SK-N-SH (cell line): ENCODE measurements around the gene ISM1. TPM values are rescaled to one million over a fixed set of nuclear protein-coding genes. Genes with fewer than 3 reads are reported as not detected.

Source experiments
- CTCF ChIA-PET: fragments of 300-600, 350-600 bp; formaldehyde crosslinking; extraction: SDS; loops from one replicate; lab custom pipeline; 2021; lab: Yijun Ruan, JAX
- POLR2A ChIA-PET: fragments of 350-600 bp; sonication (Branson Sonifier 250); formaldehyde crosslinking; extraction: SDS; loops from one replicate; lab custom pipeline; 2020; ENCODE audit warnings: antibody characterized with exemption, inconsistent platforms; lab: Yijun Ruan, JAX
- DNase-seq: peaks from one replicate; pipeline ENCODE4 v3.0.0; 2012
- H2AFZ ChIP-seq: fragments of 200-600 bp; sonication (generic); 2 replicates; pipeline ENCODE4 v1.8.1; 2016; ENCODE audit warnings: antibody characterized with exemption, mild to moderate bottlenecking, low read depth
- H3F3A ChIP-seq: fragments of 200-600 bp; sonication (generic); replicated peaks from 2 replicates; pipeline ENCODE3; 2016; ENCODE audit warnings: antibody characterized with exemption, mild to moderate bottlenecking; ENCODE audit not compliant: insufficient read depth
- H3K27ac ChIP-seq, 2 experiments: fragments of 200-500 bp in 1 of 2; fragments of 200-600 bp in 1 of 2; sonication (Bioruptor generic) in 1 of 2; sonication (generic), shearing (Covaris generic) in 1 of 2; 2 replicates each; pipeline versions ENCODE4 v1.5.1 to v1.6.1; 2014 to 2016; ENCODE audit warnings: low read depth in 2 of 2, inconsistent platforms in 1 of 2, low read length in 1 of 2, mild to moderate bottlenecking in 1 of 2, mixed read lengths in 1 of 2
- H3K27me3 ChIP-seq: fragments of 200-600 bp; sonication (generic), shearing (Covaris generic); 2 replicates; pipeline ENCODE4 v1.6.1; 2016; ENCODE audit warnings: mixed run types; ENCODE audit not compliant: insufficient read depth
- H3K36me3 ChIP-seq, 2 experiments: fragments of 200-500 bp in 1 of 2; fragments of 200-600 bp in 1 of 2; sonication (Bioruptor generic) in 1 of 2; sonication (generic) in 1 of 2; replicated peaks in 1 of 2; 2 replicates each; pipeline versions ENCODE3 to v1.5.1; 2014 to 2016; ENCODE audit warnings: low read length in 1 of 2, mild to moderate bottlenecking in 1 of 2; ENCODE audit not compliant: insufficient read depth in 2 of 2, control insufficient read depth in 1 of 2
- H3K4me1 ChIP-seq, 2 experiments: fragments of 200-500 bp in 1 of 2; fragments of 200-600 bp in 1 of 2; sonication (Bioruptor generic) in 1 of 2; sonication (generic), shearing (Covaris generic) in 1 of 2; 2 replicates each; pipeline versions ENCODE4 v1.5.1 to v1.6.1; 2014 to 2016; ENCODE audit warnings: low read depth in 1 of 2, low read length in 1 of 2, mixed run types in 1 of 2; ENCODE audit not compliant: insufficient read depth in 2 of 2, control insufficient read depth in 1 of 2
- H3K4me2 ChIP-seq: fragments of 200-600 bp; sonication (generic), shearing (Covaris generic); 2 replicates; pipeline ENCODE4 v1.6.1; 2017; ENCODE audit warnings: mixed run types
- H3K4me3 ChIP-seq, 2 experiments: fragments of 200-500 bp in 1 of 2; fragments of 200-600 bp in 1 of 2; sonication (Bioruptor generic) in 1 of 2; sonication (generic), shearing (Covaris generic) in 1 of 2; 2 replicates each; pipeline versions ENCODE4 v1.5.1 to v1.8.1; 2014 to 2016; ENCODE audit warnings: low read depth in 2 of 2, inconsistent platforms in 1 of 2, low read length in 1 of 2, mild to moderate bottlenecking in 1 of 2, mixed read lengths in 1 of 2, moderate library complexity in 1 of 2
- H3K79me2 ChIP-seq: fragments of 200-600 bp; sonication (generic); 2 replicates; pipeline ENCODE4 v1.8.1; 2017; ENCODE audit warnings: mild to moderate bottlenecking; ENCODE audit not compliant: insufficient read depth
- H3K9ac ChIP-seq: fragments of 200-600 bp; sonication (generic); 2 replicates; pipeline ENCODE4 v1.6.1; 2017; ENCODE audit warnings: mixed run types
- H3K9me2 ChIP-seq: fragments of 200-600 bp; sonication (generic); 2 replicates; pipeline ENCODE4 v1.6.1; 2017; ENCODE audit warnings: mixed run types
- H3K9me3 ChIP-seq: fragments of 200-600 bp; sonication (generic); 2 replicates; pipeline ENCODE4 v1.6.1; 2017; ENCODE audit warnings: mixed run types, mild to moderate bottlenecking, moderate library complexity
- H4K20me1 ChIP-seq: fragments of 200-600 bp; sonication (generic); 2 replicates; pipeline ENCODE4 v1.6.1; 2017; ENCODE audit warnings: mild to moderate bottlenecking, mixed run types; ENCODE audit not compliant: insufficient read depth
- EZH2phosphoT487 ChIP-seq: fragments of 200-600 bp; sonication (generic); IDR thresholded peaks from 2 replicates; pipeline ENCODE4 v1.6.1; 2017; ENCODE audit warnings: low read depth, mixed run types, mild to moderate bottlenecking, antibody characterized with exemption, moderate library complexity, borderline replicate concordance
- GABPA ChIP-seq: IDR thresholded peaks from 2 replicates; pipeline ENCODE4 v1.4.0; 2012; ENCODE audit warnings: low read depth, mild to moderate bottlenecking
- JUND ChIP-seq: IDR thresholded peaks from 2 replicates; pipeline ENCODE4 v1.4.0; 2012
- PBX3 ChIP-seq: IDR thresholded peaks from 2 replicates; pipeline ENCODE4; 2012
- POLR2AphosphoS5 ChIP-seq: IDR thresholded peaks from 2 replicates; pipeline ENCODE4 v1.6.1; 2012; ENCODE audit warnings: low read depth, low read length
- RAD21 ChIP-seq: IDR thresholded peaks from 2 replicates; pipeline ENCODE4 v1.6.1; 2012; ENCODE audit warnings: mild to moderate bottlenecking, low read length
- RCOR1 ChIP-seq: fragments of 150-350 bp; IDR thresholded peaks from 2 replicates; pipeline ENCODE4 v1.6.1; 2017; ENCODE audit warnings: antibody characterized with exemption, low read length
- REST ChIP-seq: IDR thresholded peaks from 2 replicates; pipeline ENCODE4 v1.6.1; 2012; ENCODE audit warnings: mild to moderate bottlenecking, low read depth, low read length, moderate library complexity
- RXRA ChIP-seq: IDR thresholded peaks from 2 replicates; pipeline ENCODE4 v1.4.0; 2012; ENCODE audit warnings: low read depth, mild to moderate bottlenecking, borderline replicate concordance
- SMC3 ChIP-seq: IDR thresholded peaks from 2 replicates; pipeline ENCODE4 v1.6.1; 2012; ENCODE audit warnings: low read depth, low read length, improper control_type of control experiment
- TCF12 ChIP-seq: IDR thresholded peaks from 2 replicates; pipeline ENCODE4 v1.4.0; 2012
- USF1 ChIP-seq: IDR thresholded peaks from 2 replicates; pipeline ENCODE4 v1.4.0; 2012; ENCODE audit warnings: low read depth, borderline replicate concordance
- YY1 ChIP-seq: IDR thresholded peaks from 2 replicates; pipeline ENCODE4 v1.4.0; 2012; ENCODE audit warnings: low read depth, mild to moderate bottlenecking
- ZBTB33 ChIP-seq: IDR thresholded peaks from 2 replicates; pipeline ENCODE4 v1.4.0; 2012; ENCODE audit warnings: low read depth, borderline replicate concordance
- WGBS: methylation state at CpG from one replicate; pipeline ENCODE4 v1.1.6; 2017; ENCODE audit warnings: low lambda C conversion rate; 5-methylcytosine and 5-hydroxymethylcytosine counted together
- polyA plus RNA-seq, 3 experiments: library from polyadenylated mRNA; depleted of rRNA; stranded (reverse); fragments of >200 nt; gene quantifications; 2 replicates each; pipeline ENCODE4 v1.2.3, GENCODE V29; 2012
- TF ChIP-seq, protein P1 (sequence below): IDR thresholded peaks from 2 replicates; pipeline ENCODE4 v1.4.0; 2012; ENCODE audit warnings: low read depth
- TF ChIP-seq, protein P2 (sequence below): fragments of 150-350 bp; IDR thresholded peaks from 2 replicates; pipeline ENCODE4 v1.6.1; 2016; ENCODE audit warnings: mild to moderate bottlenecking, low read depth, low read length

ISM1 gene
- polyA plus RNA-seq, 1 of the 3 experiments (the other 2 are of a cell fraction), result not detected

DNA sequence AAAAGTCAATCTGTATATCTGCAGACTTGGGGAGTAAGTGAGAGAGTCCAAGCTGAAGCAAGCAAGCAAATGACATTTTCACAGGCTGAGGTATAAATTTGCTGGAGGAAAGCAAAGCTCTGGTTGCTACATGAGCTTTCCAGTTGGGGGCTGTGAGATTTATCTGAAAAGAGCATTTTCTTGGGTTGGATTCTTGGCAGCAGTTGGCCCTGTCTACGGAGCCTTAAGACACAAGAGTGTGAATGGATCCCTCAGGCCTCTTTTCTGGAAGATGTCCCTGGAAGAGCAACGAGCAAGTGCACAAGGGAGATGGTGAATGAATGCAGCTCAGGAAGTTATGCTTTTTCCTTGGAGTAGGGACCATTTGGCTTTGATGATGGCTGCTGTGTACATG, 30.8 kb downstream of the ISM1 start:
- Histone ChIP-seq H3K9me3 (no peaks in the 10 kb centered on the region), H3K27ac (no peak overlapping the region), H3K4me3 (no peak overlapping the region), H3K4me2 (no peak overlapping the region), H3K9ac (no peak overlapping the region), H3K36me3 (no peaks in the 10 kb centered on the region), H2AFZ (no peak overlapping the region), H3K27me3 (no peaks in the 10 kb centered on the region), H3K9me2 (no peaks in the 10 kb centered on the region), H3F3A (no peaks in the 10 kb centered on the region), H4K20me1 (no peaks in the 10 kb centered on the region)
- ChIA-PET CTCF (interaction anchor here (2.2 kb wide), 1 partner anchor 10 kb away, joined by 7 read pairs; no protein-coding TSS in a partner anchor), POLR2A (no interaction called here)
- no peak for DNase-seq
- 13% methylated on average over 2 of the region's 2 CpGs for WGBS
- TF ChIP-seq, protein P1, sequence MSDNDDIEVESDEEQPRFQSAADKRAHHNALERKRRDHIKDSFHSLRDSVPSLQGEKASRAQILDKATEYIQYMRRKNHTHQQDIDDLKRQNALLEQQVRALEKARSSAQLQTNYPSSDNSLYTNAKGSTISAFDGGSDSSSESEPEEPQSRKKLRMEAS, result no peak
- TF ChIP-seq EZH2phosphoT487 (no peak), REST (no peak), SMC3 (no peak), TCF12 (no peak), YY1 (no peak), ZBTB33 (no peak), JUND (no peak), PBX3 (no peak), RXRA (no peak)
- TF ChIP-seq, all 33 proteins: peak for 0
- Histone ChIP-seq H3K4me1 (no peaks in the 10 kb centered on the region; a peak in 1 of 4 replicates), H3K79me2 (no peaks in the 10 kb centered on the region)

- Histone ChIP-seq H3K79me2 (no peaks in the 10 kb centered on the region), H3F3A (no peaks in the 10 kb centered on the region), H3K9me2 (no peaks in the 10 kb centered on the region), H3K27me3 (no peaks in the 10 kb centered on the region), H3K9ac (no peak overlapping the region), H3K9me3 (no peaks in the 10 kb centered on the region), H2AFZ (no peak overlapping the region), H4K20me1 (no peaks in the 10 kb centered on the region), H3K4me1 (no peaks in the 10 kb centered on the region; a peak in 1 of 4 replicates), H3K4me2 (no peak overlapping the region), H3K36me3 (no peaks in the 10 kb centered on the region), H3K4me3 (no peak overlapping the region), H3K27ac (no peak overlapping the region)
- ChIA-PET CTCF (no interaction called here), POLR2A (no interaction called here)
- 0% methylated on average over 1 of the region's 1 CpG for WGBS
- no peak for DNase-seq
- TF ChIP-seq GABPA, result no peak
- no peak for TF ChIP-seq USF1
- no peak for TF ChIP-seq POLR2AphosphoS5
- TF ChIP-seq, protein P2, sequence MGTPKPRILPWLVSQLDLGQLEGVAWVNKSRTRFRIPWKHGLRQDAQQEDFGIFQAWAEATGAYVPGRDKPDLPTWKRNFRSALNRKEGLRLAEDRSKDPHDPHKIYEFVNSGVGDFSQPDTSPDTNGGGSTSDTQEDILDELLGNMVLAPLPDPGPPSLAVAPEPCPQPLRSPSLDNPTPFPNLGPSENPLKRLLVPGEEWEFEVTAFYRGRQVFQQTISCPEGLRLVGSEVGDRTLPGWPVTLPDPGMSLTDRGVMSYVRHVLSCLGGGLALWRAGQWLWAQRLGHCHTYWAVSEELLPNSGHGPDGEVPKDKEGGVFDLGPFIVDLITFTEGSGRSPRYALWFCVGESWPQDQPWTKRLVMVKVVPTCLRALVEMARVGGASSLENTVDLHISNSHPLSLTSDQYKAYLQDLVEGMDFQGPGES, result no peak
- TF ChIP-seq RAD21, result no peak
- no peak for TF ChIP-seq RCOR1
- no peak for TF ChIP-seq REST
These were observed 34.3 kb downstream of the ISM1 start for GRCh38 chr20:13255356-13255755.
